Inflammatory macrophage treated with lipopolysaccharide for 1 hour (primary cell): ENCODE data around the gene CUL9.

Experiments used
- DNase-seq, 2 donors: peaks; one replicate each; pipeline ENCODE4 v3.0.0-alpha.2; 2020 to 2022

CUL9 gene

DNA sequence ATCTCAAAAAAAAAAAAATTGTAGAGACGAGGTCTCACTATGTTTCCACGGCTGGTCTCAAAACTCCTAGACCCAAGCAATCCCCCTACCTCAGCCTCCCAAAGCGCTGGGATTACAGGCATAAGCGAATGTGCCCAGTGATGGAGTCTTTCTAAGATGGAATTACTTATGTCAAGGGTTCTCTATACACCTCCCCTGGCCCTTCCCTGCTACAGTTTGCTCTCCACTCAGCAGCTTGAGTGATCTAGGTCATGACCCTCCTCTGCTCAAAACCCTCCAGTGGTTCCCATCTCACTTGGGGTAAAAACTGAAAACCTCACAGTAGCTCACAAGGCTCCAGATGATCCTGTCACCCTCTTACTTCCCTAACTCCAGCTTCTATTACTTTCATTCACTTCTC, 49.1 kb downstream of the CUL9 start:
- DNase-seq, result no peak

DNA sequence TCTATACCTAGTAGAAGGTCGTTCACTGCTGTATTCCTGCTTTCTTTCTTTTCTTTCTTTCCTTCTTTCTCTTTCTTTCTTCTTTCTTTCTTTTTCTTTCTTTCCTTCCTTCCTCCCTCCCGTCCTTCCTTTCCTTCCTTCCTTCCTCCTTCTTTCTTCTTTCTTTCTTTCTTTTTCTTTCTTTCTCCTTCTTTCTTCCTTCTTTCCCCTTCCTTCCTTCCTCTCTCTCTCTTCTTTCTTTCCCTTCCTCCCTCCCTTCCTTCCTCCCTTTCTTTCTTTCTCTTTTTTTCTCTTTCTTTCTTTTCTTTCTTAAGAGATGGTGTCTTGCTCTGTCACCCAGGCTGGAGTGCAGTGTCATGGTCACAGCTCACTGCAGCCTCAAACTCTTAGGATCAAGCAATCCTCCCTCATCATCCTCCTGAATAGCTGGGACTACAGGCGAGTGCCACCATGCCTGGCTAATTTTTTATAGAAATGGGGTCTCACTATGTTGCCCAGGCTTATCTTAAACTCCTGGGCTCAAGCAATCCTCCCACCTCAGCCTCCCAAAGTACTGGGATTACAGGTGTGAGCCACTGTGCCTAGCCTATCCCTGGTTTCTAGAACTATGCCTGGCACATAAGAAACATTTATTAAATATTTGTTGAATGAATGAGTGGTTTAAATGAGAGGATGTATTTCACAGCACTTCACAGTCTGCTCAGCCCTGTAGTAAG, 49.9 kb downstream of the CUL9 start:
- DNase-seq, result no peak

DNA sequence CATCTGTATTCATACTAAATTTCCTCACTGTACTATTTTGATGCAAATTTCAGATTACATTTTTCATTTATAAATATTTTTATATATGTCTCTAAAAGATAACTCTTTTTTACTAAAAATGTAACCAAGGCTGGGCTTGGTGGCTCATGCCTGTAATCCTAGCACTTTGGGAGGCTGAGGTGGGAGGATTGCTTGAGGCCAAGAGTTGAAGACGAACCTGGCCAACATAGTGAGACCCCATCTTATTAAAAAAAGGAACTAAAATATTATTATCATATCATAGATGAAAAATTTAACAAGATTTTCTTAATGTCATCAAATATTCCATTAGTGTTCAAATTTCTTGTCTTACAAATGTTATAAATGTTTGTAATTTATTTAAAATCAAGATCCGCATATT, 53.8 kb downstream of the CUL9 start:
- no peak for DNase-seq

DNA sequence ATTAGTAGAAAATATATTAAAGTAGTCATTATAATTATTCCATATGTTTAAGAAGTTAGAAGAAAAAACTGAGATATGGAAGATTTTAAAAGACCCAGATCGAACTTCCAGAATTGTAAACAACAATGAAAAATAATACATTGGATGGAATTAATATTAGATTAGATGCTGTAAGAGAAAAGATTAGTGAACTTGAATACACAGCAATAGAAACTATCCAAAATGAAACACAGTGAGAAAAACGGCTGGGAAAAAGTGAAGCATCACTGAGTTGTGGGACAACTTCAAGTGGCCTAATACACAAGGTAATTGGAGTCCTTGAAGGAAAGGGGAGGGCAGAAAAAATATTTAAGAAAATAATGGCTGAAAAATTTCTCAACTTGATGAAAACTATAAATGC, 57.1 kb downstream of the CUL9 start:
- DNase-seq, result no peak

DNA sequence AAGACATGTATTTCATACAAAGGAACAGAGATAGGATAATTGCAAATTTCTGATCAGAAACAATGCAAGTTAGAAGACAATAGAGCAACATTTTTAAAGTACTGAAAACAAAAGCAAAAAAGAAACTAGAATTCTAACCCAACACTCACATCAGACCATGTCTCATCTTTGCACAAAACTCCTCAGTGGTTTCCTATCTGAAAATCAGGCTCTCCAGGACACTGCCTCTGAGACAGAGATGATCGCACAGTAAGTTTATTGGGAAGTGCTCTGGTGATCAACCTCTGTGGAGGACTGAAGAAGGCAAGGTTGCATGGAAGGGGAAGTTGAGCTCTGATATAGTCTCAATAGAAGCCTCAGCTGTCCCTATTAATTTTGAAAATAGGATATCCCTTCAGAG, 59.0 kb downstream of the CUL9 start:
- peak in 1 of 2 donors; percentile 12 for DNase-seq

DNA sequence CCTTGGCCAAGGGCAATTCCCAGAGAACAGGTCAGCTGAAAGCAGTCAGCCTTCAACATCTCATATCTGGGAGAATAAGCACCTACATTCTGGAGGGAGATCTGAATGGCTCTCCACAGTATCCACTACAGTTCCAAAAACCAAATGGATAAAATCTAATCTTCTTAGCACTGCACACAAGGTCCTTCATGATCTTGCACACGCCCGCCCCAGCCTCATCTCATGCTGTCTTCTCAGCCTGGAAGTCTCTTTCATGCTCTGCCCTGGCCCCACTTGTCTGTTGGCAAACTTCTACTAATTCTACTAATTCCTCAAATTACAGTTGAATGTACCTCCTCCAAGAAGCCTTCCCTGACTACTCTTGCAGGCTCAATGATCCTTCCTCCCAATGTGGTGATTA, 59.5 kb downstream of the CUL9 start:
- no peak for DNase-seq

DNA sequence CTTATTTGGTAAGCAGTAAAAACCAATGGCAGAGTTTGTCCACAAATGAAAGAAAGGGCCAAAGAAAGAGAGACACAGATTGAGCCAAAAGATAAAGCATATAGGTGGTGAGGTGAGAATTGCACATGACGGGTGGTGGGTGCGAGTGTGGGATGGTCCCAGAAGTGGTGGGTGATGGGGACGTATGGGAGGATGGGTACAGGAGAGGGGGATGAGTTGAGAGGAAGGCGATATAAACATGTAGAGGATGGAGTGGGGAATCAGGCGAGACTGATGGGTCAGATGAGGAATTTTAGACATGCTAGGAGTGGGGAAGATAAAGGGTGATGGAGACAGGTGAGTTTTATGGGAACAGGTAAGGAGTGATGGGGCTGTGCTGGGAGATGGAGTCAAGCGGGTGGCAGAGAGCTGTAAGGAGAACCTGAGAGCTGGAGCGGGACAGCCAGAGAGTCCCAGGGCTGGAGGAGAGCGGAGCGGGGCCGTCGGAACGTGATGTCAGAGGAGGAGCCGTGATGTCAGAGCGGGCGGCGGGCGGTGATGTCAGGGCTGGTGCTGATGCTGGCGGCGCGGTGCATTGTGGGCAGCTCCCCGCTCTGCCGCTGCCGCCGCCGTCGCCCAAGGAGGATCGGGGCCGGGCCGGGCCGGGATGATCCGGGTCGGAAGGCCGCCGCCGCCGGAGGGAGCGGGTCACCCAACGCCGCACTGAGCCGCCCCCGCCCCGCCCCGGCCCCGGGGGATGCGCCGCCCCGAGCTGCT, 61.1 kb downstream of the CUL9 start, which contains the start of gene TTBK1:
Gene TTBK1, plus strand, starts transcription at position 574 of the 756 bp plus-strand sequence. CDS start 3,180 bp downstream, outside the sequence.
- DNase-seq, result no peak

DNA sequence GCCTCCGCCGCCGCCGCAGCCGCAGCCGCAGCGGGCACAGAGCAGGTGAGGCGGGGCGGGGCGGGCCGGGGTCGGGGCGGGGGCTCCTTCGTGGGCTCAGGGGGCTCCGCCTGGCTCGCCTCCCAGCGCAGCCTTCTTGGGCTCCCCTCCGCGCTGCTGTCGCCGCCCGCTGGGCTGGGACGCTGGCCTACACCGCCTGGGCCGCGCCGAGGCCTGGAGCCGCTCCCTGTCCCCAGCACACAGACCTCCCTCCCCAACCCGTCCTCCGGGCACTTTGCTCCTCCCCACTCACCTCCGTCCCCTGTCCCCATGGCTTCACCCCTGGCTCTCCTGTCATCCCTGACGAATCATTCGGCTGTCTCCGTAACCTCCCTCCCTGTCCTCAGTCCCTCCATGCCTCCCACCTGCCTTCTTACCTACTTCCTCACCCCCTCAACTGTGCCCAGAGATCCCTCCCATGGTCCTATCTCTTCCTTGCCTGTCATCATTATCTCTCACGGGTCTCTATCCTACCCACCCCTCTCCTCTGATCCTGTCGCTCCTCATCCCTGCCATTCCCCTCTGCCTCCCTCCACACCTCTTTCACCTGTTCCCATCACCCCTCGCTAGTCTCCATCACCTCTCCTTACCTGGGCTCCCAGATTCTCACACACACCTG, 61.8 kb downstream of the CUL9 start:
- no peak for DNase-seq

DNA sequence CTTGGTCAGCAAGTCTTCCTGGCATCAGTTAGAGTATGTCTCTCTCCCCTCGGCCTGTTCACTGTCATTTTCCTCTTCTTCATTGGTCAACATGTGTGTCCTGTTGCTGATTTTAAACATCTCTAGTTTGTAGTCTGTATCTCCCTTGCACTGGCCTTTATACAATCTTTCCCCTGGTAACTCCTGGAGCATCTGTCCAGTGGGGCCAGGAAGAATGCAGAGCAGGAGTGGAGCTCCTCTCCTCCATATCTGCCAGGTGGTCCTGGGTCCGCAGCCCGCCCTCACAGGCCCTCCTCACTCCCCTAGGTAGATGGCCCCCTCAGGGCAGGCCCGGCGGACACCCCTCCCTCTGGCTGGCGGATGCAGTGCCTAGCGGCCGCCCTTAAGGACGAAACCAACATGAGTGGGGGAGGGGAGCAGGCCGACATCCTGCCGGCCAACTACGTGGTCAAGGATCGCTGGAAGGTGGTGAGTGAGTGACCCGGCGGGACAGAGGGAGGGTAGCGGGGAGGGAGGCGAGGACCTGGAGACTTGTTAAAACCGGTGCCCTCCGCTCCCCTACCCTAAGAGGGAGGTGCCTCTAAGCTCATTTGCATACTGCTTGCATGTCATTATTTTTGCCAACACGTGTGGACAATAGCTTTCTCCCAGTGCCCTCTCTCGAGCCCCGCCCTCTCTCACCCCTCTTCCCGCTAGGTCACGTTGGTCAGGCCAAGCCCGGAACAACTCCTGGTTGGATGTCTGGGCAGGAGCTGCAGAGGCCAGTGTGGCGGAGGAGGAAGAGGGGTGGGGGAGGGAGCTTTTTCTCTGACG, 64.5 kb downstream of the CUL9 start:
- peak in 1 of 2 donors; percentile 23 for DNase-seq

DNA sequence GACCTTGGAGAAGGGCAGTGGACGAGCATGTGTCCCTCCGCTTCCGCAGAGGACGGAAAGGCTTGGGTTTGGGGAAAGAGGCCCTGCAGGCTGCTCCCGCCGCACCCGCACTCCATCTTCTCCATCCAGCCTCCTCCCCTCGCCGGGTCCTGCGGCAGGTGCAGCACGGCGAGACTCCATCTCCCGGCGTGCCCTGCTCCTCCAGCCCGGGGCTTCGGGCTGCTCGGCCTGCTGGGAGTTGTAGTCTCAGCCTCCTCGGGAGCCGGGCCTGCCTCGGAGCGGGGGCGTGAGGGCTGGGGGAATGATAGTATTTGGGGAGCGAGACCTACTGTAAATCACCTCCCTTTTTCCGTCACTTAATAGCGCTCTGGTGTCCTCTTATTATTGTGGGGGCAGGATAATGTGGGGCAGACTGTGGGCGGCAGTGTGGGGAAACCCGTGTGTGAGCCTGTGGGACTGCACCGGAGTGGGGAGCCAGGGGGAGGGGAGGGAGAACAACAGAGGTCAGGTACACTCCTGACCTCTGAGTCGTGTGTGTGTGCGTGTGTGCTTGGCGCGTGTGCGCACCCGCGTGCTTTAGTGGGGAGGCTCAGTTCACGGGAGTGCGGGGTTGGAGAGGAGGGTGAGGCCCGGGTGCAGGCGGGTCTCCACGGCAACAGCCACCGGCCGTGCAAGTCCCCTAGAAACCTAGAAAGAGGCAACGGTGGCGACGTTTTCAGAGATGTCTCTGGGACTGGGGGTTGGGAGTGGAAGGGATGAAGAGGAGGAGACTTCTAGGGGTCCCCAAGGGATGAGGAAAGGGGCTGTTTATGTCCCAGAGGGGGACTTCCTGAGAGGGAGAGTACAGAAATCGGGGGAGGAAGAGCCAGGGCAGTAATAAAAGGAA, 65.4 kb downstream of the CUL9 start:
- DNase-seq, result peak; percentile 42 to 55

DNA sequence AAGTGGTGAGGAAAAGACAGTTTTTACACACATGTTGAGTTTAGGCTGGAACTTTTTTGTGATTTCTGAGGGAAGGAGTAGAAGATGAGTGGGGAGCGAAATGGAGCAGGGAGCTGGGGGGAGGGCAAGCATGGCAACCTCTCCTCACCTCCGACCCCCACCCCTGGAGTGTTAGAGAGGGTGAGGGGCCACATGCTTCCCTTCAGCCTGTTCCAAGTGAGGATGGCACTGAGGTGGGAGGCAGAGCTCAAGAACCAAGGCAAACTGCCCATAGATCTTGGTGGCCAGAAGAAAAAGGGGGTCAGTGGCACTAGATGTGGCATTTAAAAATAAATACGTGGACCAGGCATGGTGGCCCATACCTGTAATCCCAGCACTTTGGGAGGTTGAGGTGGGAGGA, 66.1 kb downstream of the CUL9 start:
- no peak for DNase-seq

DNA sequence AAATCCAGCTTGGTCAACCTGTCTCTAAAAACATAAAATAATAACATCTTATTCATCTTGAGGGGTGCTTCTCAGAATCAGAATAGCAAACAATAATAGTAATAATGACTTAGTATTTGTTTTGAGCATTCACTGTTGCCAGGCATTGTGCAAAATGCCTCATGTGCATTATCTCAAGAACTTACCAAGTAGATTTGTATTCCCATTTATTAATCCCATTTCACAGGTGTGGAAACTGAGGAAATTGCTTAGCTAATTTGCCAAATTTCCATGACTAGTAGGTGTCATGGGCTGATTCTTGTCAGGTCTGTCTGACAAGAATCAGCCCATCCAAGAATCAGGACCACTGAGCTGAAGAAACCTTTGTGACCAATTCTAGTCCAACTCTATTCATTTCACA, 66.8 kb downstream of the CUL9 start:
- no peak for DNase-seq

DNA sequence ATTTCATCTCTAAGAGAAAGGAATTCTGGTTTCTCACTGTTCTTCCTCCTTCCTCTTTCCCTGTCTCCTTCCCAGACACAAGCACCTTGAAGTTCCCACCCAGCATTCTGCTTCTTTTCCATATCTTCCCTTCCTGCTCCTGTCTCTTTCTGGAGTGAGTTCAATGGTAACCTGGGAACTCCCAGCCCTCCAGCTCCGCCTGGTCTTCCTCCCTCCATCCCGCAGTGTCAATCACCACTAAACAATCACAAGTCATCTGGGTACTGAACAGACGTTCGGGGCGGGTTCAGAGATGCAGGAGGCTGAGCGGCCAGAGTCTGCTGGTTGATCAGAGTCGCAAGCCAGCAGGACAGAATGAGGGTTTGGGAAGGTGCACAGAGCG, 69.0 kb downstream of the CUL9 start:
- DNase-seq, result no peak

DNA sequence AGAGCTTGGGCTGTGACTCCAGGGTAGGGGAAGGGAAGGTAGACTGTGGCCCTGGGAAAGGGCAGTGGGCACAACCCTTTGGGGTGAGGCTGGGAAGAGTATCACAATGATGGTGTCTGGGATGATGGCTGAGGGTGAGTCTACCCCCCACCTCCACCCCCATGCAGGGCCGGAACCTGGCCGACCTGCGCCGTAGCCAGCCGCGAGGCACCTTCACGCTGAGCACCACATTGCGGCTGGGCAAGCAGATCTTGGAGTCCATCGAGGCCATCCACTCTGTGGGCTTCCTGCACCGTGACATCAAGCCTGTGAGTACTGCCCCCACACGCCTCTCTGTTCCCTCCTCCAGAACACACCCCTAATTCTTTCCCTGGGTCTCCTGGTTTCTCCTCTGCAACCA, 71.4 kb downstream of the CUL9 start:
- DNase-seq, result no peak

DNA sequence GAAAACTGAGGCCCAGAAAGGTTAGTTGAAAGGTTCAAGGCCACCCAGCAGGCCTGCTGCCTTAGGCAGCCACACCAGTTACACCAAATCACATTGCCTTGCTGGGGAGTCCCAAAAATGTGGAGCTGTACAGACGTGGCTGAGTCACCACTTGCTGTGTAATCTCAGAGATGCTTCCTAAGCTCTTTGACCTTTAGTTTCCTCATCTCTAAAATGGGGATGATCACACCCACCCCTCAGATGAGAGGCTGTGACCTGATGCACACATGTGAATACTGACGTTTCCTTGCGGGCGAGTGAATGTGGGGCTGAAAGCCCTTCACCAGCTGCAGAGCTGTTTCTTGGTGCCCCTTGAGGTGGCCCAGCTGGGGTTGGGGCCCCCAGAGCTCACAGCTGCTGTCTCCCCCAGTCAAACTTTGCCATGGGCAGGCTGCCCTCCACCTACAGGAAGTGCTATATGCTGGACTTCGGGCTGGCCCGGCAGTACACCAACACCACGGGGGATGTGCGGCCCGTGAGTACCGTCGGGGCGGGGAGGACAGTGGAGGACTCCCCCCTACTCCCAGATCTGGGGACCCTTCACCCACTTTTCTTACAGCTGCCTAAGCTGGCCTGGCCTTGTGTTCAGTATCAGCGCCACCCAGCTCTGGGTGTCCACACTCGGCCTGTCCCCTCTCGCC, 72.3 kb downstream of the CUL9 start:
- DNase-seq, result peak; percentile 59 to 82

DNA sequence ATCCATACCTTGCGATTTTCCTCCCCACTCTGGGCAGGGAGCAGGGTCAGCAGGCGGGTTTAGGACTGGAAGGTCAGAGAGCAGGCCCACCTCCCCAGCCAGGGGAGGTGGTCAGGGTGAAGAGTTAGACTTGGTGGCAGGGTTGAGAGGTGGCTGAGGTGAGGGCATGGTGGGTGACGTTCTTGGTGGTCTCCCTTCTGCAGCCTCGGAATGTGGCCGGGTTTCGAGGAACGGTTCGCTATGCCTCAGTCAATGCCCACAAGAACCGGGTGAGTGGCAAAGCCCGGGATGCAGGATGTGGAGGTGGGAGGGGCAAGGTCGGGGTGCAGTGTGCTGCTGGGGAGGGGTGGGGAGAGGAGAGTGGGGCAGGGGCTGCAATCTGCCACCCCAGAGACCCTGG, 72.8 kb downstream of the CUL9 start:
- DNase-seq, result no peak

DNA sequence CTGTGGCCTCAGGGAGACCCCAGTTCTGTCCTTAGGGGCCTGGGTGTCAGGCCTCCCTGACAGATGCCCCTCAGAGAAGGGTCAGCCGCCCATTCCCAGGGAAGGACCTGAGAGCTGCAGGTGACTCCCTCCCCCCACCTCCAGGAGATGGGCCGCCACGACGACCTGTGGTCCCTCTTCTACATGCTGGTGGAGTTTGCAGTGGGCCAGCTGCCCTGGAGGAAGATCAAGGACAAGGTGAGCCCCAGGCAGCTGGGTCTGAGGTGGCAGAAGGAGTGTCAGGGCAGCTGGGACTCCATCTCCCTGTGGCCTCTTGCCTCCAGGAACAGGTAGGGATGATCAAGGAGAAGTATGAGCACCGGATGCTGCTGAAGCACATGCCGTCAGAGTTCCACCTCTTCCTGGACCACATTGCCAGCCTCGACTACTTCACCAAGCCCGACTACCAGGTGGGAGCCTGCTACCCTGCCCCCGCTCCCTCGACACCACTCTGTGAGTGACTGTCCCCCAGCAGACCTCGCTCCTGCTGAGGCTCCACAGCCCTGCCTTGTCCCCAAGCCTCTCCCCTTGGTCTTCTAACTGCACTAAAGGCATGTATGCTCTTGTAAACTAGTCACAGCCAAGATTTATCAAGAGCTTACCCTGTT, 73.5 kb downstream of the CUL9 start:
- no peak for DNase-seq

DNA sequence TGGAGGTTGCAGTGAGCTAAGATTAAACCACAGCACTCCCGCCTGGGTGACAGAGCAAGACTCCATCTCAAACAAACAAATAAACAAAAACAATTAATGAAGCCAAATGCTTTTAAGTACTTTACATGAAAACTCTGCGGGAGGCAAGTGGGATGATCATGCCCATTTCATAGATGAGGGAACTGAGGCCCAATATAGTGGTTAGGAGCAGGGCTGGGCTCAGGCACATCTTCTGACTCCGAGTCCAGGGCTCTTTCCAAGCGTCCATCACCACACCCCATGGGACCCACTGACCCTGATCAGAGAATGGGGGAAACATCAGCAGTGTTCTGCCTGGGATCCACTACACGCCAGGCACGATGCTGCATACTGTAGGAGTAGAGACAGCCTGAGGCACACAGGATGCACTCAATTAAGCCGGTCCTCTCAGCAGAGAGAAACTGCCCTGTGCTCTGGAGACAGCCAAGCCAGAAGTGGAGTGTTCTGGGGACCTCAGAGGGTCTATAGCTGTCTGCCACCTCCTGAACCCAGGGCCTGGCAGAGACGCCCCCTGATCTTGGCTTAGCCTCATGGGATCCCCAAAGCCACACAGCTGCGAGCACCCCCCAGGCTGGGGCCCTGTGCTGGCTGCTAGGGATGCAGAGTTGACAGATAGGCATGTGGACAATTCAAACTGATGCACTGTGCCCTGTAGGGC, 74.8 kb downstream of the CUL9 start:
- DNase-seq, result no peak

DNA sequence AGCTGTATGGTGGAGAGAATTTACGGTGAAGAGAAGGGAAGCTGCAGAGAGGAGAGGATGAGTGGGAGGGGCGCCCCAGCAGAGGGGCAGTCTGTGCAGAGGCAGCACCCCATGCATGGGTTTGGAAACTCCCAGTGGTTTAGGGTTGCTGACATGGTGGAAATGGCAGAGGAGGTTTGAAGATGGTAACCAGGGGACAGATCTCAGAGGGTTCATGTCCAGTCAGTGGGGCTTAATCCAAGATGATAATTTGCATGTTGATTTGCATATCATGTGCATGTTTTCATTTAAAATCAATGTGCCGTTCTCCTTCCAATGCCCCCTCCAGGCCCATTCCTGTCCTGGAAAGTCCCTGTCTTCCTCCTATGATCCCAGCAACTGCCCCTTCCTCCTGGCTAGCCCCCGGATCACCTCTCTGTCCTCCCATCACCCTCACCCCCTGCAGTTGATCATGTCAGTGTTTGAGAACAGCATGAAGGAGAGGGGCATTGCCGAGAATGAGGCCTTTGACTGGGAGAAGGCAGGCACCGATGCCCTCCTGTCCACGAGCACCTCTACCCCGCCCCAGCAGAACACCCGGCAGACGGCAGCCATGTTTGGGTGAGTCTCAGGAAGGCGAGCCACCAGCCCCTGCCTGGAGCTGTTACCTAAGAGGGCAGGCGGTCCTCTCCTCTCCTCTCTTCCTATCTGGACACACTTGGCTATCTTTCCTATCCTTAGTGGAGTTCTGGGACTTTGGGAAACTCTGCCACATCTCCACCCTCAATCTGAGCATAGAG, 75.6 kb downstream of the CUL9 start:
- DNase-seq, result peak; percentile 62 to 75
